HG02885 (cell line): Measurements from ENCODE around the gene CLPSL2.
"Not testable (repeated sequence)": the region's sequence is repeated elsewhere in the genome, so short reads cannot be mapped to it uniquely, and the experiment has no call there.

ENCODE experiments used
- ATAC-seq: cut with Tn5 transposase; IDR thresholded peaks from one replicate; pipeline ENCODE4 v1.9.1; 2021; ENCODE audit warnings: mild to moderate bottlenecking; ENCODE audit not compliant: unreplicated experiment, poor library complexity

The CLPSL2 gene

GRCh38 chr6:35776364-35777215 is at the start of gene CLPSL2:
Gene CLPSL2 (plus strand): TSS chr6:35776598. CDS start chr6:35776619, 21 bp downstream.
- ATAC-seq: no peak

- ATAC-seq: peak; percentile 13
These were observed 49.0 kb upstream of the CLPSL2 start for GRCh38 chr6:35727231-35727934.

- ATAC-seq: peak; percentile 50
These were observed 48.3 kb upstream of the CLPSL2 start for GRCh38 chr6:35727935-35728682.

- ATAC-seq: no peak
These were observed 47.4 kb upstream of the CLPSL2 start for GRCh38 chr6:35728683-35729678.

- ATAC-seq: no peak
These were observed 46.7 kb upstream of the CLPSL2 start for GRCh38 chr6:35729722-35730121.

- no peak for ATAC-seq
These were observed 45.5 kb upstream of the CLPSL2 start for GRCh38 chr6:35730745-35731413.

GRCh38 chr6:35731414-35731735 is 45.0 kb upstream of the CLPSL2 start:
- ATAC-seq: peak; percentile 62

GRCh38 chr6:35731736-35732532 is 44.5 kb upstream of the CLPSL2 start:
- peak; percentile 51 for ATAC-seq

GRCh38 chr6:35733633-35734032 is 42.8 kb upstream of the CLPSL2 start:
- no peak for ATAC-seq

- ATAC-seq: not testable (repeated sequence)
These were observed 42.1 kb upstream of the CLPSL2 start for GRCh38 chr6:35734319-35734718.

GRCh38 chr6:35735452-35735851 is 40.9 kb upstream of the CLPSL2 start:
- ATAC-seq: no peak

GRCh38 chr6:35736253-35736894 is 40.0 kb upstream of the CLPSL2 start:
- no peak for ATAC-seq

- no peak for ATAC-seq
These were observed 39.4 kb upstream of the CLPSL2 start, which contains the start of gene ARMC12 for GRCh38 chr6:35736982-35737412. Gene ARMC12 (plus strand): TSS chr6:35737032. CDS start chr6:35737109, 77 bp downstream.

- ATAC-seq: no peak
These were observed 38.8 kb upstream of the CLPSL2 start for GRCh38 chr6:35737413-35738211.

- no peak for ATAC-seq
These were observed 36.5 kb upstream of the CLPSL2 start for GRCh38 chr6:35739645-35740524.

- no peak for ATAC-seq
These were observed 33.6 kb upstream of the CLPSL2 start for GRCh38 chr6:35742842-35743241.
